Thoracic aorta (tissue), 2 donors: Measurements from ENCODE around the gene APBA2. TPM values are rescaled to one million over a fixed set of nuclear protein-coding genes. Genes with fewer than 3 reads are reported as not detected.

Experiments used
- ATAC-seq: fragments of 150-250 bp; one replicate; pipeline ENCODE4 v1.8.0; 2017; ENCODE audit warnings: low read depth; ENCODE audit not compliant: insufficient number of reproducible peaks, low FRiP score
- DNase-seq: peaks from one replicate; pipeline ENCODE4 v3.0.0-alpha.2; 2020; ENCODE audit warnings: low spot score
- H3K27ac ChIP-seq, 2 donors: fragments of 200-600 bp; sonication (generic); 1 replicate in 1 of 2; 2 replicates in 1 of 2; pipeline ENCODE4 v1.5.1; 2016; ENCODE audit warnings: mild to moderate bottlenecking in 2 of 2, moderate library complexity in 2 of 2
- H3K27me3 ChIP-seq: fragments of 200-600 bp; sonication (generic); replicated peaks from 2 replicates; pipeline ENCODE4 v1.6.0; 2016; ENCODE audit warnings: mild to moderate bottlenecking; ENCODE audit not compliant: insufficient read depth
- H3K36me3 ChIP-seq: fragments of 200-600 bp; sonication (generic); one replicate; pipeline ENCODE4 v1.5.1; 2016
- H3K4me1 ChIP-seq, 2 donors: fragments of 200-600 bp; sonication (generic); 1 replicate in 1 of 2; 2 replicates in 1 of 2; pipeline versions ENCODE4 v1.5.1 to v1.6.0; 2016; ENCODE audit warnings: low read depth in 2 of 2, mild to moderate bottlenecking in 1 of 2; ENCODE audit not compliant: control insufficient read depth in 1 of 2
- H3K4me3 ChIP-seq: fragments of 200-600 bp; sonication (generic); 2 replicates; pipeline ENCODE4 v1.5.1; 2016; ENCODE audit warnings: mild to moderate bottlenecking
- H3K9me3 ChIP-seq: fragments of 200-600 bp; sonication (generic); 2 replicates; pipeline ENCODE4 v1.5.1; 2016
- total RNA-seq, 2 donors: library from RNA; depleted of rRNA; stranded (reverse); fragments of >200 nt; gene quantifications; one replicate each; pipeline versions ENCODE4 v1.1.0 to v1.2.3, GENCODE V29; 2016
- TF ChIP-seq, protein P1 (sequence below): fragments of 200-600 bp; sonication (generic); IDR thresholded peaks from one replicate; pipeline ENCODE4 v1.5.1; 2019; ENCODE audit warnings: antibody characterized with exemption

Gene APBA2
- total RNA-seq, 2 donors from 2014 or later = 4.9 to 5.6 TPM

DNA sequence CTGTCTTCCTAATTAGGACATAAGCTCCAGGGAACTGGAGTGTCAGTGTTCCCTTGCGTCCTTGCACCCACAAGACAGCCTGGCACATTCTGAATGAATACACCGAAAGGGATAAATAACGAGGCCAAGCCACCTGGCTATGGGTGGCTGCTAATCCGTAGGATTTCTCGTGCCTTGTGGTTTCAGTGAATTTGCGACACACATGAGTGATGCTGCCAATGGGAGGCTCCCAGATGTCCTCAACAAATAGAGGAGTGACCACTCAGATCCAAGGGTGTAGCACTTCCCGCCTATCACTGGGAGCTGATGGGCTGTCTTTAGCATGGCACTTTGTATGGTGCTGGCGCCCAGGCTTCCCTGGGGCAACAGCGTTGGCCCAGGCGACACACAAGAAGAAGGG is 43.4 kb downstream of the APBA2 start:
- Histone ChIP-seq H3K36me3 (no peaks in the 10 kb centered on the region), H3K4me1 (no peaks in the 10 kb centered on the region), H3K9me3 (no peaks in the 10 kb centered on the region), H3K27me3 (no peaks in the 10 kb centered on the region), H3K27ac (no peak overlapping the region), H3K4me3 (no peak overlapping the region)
- ATAC-seq = no peak
- DNase-seq = no peak
- TF ChIP-seq, protein P1, sequence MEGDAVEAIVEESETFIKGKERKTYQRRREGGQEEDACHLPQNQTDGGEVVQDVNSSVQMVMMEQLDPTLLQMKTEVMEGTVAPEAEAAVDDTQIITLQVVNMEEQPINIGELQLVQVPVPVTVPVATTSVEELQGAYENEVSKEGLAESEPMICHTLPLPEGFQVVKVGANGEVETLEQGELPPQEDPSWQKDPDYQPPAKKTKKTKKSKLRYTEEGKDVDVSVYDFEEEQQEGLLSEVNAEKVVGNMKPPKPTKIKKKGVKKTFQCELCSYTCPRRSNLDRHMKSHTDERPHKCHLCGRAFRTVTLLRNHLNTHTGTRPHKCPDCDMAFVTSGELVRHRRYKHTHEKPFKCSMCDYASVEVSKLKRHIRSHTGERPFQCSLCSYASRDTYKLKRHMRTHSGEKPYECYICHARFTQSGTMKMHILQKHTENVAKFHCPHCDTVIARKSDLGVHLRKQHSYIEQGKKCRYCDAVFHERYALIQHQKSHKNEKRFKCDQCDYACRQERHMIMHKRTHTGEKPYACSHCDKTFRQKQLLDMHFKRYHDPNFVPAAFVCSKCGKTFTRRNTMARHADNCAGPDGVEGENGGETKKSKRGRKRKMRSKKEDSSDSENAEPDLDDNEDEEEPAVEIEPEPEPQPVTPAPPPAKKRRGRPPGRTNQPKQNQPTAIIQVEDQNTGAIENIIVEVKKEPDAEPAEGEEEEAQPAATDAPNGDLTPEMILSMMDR = no peak

GRCh38 chr15:28930011-28930410 is 44.2 kb downstream of the APBA2 start:
- no peak overlapping the region for H3K27ac ChIP-seq
- no peak overlapping the region for H3K4me3 ChIP-seq
- H3K36me3 ChIP-seq = no peaks in the 10 kb centered on the region
- TF ChIP-seq, protein P1 = no peak
- no peak for ATAC-seq
- DNase-seq = no peak
- no peaks in the 10 kb centered on the region for H3K9me3 ChIP-seq
- no peaks in the 10 kb centered on the region for H3K4me1 ChIP-seq
- H3K27me3 ChIP-seq = no peaks in the 10 kb centered on the region

DNA sequence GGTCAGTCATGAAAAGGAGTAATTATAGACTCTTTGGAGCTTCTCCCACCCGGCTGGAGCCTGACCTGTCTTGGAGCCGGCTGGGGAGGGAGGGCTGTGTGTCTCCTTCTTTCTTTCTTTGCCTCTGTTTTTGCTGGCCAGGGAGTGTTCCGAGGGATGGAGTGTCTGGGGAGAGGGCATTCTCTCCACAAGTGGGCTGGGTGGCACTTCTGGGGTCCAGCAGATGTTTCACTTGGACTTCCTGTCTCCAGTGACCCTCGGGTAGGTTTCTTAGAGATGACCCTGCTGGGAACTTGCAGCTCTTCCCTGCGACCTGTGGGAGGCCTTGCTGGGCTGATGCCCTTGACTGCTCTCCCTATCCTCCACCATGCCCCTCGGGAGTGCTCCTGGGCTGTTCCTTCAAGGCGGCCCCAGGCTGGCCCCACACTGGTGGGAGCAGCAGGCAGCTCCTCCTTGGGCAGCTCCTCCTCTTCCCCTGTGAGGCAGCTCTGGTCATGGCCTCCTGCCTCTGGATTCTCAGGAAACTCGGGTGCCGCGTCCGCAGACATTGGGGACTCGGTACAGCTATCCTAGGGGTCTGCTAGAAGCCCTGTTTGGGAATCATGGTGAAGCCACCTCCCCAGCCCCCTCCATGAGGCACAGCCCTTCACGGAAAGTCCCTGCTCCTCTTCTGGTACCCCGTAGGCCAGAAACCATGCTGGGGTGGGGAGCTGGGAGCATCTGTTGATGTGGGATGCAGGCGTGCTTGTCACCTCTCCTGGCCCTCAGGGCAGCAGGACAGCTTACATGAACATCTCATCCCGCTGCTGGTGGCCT is 44.9 kb downstream of the APBA2 start:
- no peaks in the 10 kb centered on the region for H3K9me3 ChIP-seq
- no peak for DNase-seq
- H3K4me1 ChIP-seq = no peaks in the 10 kb centered on the region
- TF ChIP-seq, protein P1 = no peak
- ATAC-seq = no peak
- no peak overlapping the region for H3K27ac ChIP-seq
- H3K27me3 ChIP-seq = no peaks in the 10 kb centered on the region
- no peak overlapping the region for H3K4me3 ChIP-seq
- H3K36me3 ChIP-seq = no peaks in the 10 kb centered on the region

DNA sequence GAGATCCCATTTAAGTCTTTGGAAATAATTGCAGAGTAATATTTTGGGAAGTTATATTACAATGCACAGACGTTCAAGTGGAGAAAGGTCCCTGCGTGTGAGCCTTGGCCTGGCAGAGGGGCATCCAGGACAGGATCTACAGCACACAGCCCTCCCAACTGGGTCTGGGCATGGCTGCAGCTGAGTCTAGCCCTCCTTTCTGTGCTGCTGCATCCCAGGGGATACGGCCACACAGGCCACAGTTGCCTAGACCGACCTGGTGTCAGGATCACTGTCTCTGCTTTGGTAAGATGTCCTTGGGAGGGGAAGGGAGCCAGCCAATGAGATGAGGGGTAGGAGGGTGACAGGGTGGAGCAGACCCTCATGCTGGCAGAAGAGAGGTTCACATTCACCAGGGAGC is 46.1 kb downstream of the APBA2 start:
- H3K9me3 ChIP-seq = no peaks in the 10 kb centered on the region
- no peak overlapping the region for H3K4me3 ChIP-seq
- H3K27ac ChIP-seq = no peak overlapping the region
- TF ChIP-seq, protein P1 = no peak
- DNase-seq (no peak), ATAC-seq (no peak)
- H3K27me3 ChIP-seq = no peaks in the 10 kb centered on the region
- H3K36me3 ChIP-seq = no peaks in the 10 kb centered on the region
- H3K4me1 ChIP-seq = no peaks in the 10 kb centered on the region

DNA sequence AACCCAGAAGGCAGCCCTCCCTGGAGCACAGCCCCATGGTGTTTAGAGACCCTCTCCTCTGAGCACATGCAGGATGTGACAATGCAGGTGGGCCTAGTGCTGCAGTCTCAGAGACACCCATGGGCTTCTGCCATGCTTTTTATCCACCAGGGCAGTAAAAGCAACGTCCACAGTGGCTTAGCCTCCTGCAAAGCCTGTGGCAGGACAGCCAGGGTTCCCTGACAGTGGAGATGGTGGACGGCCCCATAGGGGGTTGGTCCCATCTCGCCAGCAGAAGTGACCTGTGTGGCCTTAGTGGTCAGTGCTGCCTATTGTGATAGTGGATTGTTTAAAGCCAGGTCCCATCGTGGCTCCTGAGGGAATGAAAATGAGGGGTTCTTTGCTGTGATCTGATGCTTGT is 46.6 kb downstream of the APBA2 start:
- H3K27me3 ChIP-seq = no peaks in the 10 kb centered on the region
- DNase-seq = no peak
- ATAC-seq = no peak
- no peaks in the 10 kb centered on the region for H3K4me1 ChIP-seq
- TF ChIP-seq, protein P1 = no peak
- no peaks in the 10 kb centered on the region for H3K36me3 ChIP-seq
- H3K27ac ChIP-seq = no peak overlapping the region
- no peaks in the 10 kb centered on the region for H3K9me3 ChIP-seq
- H3K4me3 ChIP-seq = no peak overlapping the region
